Dermis blood vessel endothelial cell (primary cell): ENCODE results near the gene CD300H. TPM values are rescaled to one million over a fixed set of nuclear protein-coding genes. Genes with fewer than 3 reads are reported as not detected.
"Not testable (repeated sequence)": the region's sequence is repeated elsewhere in the genome, so short reads cannot be mapped to it uniquely, and the experiment has no call there.

Experiments
- DNase-seq: peaks from one replicate; pipeline ENCODE4 v3.0.0; 2010
- total RNA-seq: library from RNA; depleted of rRNA; stranded (reverse); fragments of >200 nt; gene quantifications from 2 replicates; pipeline ENCODE4 v1.2.3, GENCODE V29; 2014

Gene CD300H
- total RNA-seq, 1 donor from 2014 or later = not detected

GRCh38 chr17:74584292-74585060 lies 17.2 kb upstream of the CD300H start:
- DNase-seq = no peak

- DNase-seq = no peak
Observed at GRCh38 chr17:74582633-74583032, 15.3 kb upstream of the CD300H start.

DNA sequence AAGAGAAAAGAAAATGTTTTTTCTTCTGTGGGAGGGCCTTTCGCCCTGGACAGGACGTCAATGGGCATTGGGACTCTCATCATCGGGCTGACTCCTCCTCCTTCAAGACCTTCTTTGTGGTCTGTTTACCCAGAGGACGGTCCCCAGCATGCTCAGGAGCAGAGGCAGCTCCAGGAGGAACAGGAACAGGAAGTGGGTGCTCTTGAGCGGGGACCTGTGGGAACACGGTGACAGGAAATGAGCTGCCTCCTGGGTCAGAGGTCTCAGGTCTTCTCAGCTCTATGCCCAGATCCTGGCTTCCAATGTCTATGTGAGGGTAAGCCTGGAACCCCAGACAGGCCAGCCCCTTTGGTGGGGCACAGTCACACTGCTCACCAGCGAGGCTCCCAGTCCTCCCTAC lies 12.6 kb upstream of the CD300H start:
- no peak for DNase-seq

DNA sequence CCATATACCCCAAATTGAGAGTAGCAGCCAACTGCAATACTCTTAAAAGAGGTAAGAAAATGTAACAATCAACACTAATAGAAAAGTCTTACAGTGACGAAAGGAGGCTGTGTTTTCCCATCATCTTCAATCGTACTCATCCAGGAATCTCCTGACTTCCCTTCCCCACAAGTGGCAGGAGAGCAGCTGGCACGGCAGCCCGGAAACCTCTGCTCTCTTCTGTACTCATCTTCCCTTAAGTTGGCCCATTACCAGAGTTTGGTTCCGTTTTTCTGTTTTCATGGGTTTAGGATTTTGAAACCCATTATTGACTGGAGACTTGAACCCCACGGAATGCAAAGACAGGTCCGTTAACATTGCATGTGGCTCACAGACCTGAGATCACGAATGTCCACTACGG lies 11.7 kb upstream of the CD300H start:
- no peak for DNase-seq

GRCh38 chr17:74574489-74575142 lies 7.3 kb upstream of the CD300H start:
- DNase-seq = no peak

DNA sequence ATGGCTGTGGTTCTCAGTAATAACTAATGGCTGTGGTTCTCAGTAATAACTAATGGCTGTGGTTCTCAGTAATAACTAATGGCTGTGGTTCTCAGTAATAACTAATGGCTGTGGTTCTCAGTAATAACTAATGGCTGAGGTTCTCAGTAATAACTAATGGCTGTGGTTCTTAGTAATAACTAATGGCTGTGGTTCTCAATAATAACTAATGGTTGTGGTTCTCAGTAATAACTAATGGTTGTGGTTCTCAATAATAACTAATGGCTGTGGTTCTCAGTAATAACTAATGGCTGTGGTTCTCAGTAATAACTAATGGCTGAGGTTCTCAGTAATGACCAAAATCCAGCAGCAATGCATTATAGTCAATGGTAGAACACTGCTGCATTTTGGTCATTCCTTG lies 6.3 kb upstream of the CD300H start:
- not testable (repeated sequence) for DNase-seq

DNA sequence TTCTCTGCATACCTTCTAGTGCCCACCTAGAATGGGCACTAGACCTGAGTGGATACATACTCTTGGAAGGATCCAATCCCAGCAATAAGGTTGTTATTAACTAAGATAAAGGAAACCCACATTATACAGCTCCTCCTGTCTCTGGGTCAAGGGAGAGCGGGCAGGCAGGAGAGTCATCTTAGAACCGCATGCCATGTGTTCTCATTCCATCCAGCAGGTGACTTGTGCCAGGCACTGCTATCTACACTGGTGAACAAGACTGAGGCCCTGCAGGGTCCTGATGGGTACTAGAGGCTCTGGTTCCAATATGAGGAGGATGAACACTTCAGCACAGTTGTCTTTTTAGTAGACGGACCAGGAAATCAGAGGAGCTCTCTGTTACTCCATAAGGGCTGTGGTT lies 5.9 kb upstream of the CD300H start:
- no peak for DNase-seq

GRCh38 chr17:74571621-74572270 lies 4.4 kb upstream of the CD300H start:
- no peak for DNase-seq

DNA sequence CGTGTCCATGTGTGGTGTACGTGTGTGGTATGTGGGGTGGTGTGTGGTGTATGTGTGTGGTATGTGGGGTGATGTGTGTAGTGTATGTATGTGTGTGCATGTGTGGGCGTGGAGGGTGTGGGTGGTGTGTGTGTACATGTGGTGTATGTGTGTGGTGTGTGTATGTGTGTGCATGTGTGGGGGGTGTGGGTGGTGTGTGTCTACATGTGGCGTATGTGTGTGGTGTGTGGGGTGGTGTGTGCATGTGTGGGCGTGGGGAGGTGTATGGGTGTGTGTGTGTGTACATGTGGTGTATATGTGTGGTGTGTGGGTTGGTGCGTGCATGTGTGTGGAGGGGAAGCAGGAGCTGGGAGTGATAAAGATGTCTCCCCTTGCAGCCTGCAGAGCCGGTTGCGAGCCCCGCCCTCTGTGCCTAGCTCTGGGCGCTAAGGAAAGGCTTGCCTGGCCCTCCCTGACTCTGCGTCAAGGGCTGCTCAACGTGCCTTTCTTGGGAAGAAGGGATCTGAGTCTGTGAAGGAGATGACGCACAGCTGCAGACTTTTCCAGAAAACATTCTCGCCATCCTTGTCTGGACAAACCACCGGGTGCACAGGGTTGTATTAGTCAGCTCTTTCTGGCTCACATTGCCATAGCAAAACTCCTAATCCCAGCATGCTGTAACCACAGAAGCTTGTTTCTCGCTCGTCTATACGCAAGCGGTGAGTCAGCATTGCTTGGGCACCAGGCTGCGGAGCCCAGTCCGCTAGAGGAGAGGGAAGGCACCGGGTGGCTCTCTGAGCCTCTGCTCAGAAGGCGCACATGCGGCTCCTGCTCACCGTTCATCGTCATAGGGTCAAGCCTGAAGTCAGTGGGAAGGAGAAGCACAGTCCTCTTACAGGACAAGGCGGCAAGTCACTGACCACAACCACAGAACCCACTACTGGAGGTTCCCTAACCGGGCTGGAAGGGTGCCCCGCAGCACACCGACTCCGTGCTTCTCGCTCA lies 2.0 kb upstream of the CD300H start:
- DNase-seq = no peak

DNA sequence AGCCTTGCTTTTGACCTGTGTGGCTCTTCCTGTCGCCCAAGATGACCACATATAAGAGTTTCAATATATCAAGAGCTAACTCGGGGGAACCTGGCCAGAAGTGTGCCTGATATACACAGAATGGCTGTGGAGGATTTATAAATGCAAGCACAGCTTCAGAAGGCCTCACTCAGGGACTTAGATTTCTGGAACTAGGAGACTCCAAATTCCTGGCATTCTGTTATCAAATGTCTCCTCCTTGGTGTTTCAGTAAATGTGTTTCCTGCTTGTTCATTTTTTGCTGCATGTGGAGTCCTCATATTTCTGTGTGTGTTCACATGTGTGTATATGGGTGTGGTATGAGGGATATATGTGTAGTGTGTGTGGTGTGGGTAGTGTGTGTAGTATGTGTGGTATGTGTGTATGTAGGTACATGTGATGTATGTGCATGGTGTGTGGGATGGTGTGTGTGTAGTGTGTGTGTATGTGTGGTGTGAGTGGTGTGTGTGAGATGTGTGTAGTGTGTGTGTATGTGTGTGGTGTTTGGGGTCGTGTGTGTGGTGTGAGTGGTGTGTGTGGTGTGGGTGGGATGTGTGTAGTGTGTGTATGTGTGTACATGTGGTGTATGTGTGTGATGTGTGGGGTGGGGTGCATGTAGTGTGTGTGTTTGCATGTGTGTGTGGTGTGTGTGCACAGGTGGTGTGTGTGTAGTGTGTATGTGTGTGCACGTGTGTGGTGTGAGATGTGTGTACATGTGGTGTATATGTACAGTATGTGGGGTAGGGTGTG lies 981 bp upstream of the CD300H start:
- DNase-seq = no peak

GRCh38 chr17:74566132-74566753 lies 1.1 kb downstream of the CD300H start:
- DNase-seq = peak; percentile 42

DNA sequence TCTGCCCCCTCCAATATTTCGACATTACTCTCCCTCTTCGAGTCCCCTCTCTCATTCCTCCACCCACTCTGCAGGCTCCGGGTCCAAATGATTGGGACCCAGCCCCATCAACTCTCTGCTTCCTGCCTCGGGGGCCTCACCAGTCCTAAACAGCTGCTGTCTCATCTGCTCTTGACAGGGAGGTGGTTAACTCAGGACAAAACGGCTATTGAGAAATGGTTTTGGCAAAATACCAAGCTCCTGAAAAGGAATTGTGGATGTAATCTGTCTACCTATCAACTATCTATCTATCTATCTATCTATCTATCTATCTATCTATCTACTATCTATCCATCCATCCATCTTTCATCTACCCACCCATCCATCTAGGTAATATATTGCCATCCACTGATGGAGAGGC lies 2.2 kb downstream of the CD300H start:
- no peak for DNase-seq

DNA sequence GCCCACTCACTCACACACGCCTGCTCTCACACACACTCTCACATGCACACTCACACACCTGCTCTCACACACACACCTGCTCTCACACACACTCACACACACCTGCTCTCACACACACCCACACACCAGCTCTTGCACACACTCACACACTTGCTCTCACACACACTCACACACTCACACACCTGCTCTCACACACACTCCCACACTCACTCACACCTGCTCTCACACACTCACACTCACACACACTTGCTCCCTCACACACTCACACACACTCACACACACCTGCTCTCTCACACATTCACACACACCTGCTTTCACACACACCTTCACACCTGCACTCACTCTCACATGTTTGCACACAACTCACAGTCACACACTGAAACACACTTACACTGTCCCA lies 4.0 kb downstream of the CD300H start:
- no peak for DNase-seq

DNA sequence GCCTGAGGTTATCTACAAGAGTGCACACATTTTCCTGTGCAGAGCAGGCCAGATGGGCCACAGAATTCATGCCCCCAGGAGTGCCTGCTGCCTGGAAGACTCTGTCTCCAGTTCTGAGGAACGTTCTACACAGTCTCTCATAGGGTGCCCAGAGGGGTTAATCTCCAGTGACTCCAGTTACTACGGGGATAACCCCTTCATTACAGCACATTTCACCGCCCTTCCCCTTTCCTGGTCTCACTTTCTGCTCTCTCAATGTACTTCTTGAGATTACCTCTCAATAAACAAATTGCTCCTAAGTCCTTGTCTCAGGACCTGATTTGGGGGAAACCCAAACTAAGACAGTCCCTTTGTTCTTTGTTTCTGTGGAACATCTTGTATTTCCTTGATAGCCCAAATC lies 5.7 kb downstream of the CD300H start:
- no peak for DNase-seq

DNA sequence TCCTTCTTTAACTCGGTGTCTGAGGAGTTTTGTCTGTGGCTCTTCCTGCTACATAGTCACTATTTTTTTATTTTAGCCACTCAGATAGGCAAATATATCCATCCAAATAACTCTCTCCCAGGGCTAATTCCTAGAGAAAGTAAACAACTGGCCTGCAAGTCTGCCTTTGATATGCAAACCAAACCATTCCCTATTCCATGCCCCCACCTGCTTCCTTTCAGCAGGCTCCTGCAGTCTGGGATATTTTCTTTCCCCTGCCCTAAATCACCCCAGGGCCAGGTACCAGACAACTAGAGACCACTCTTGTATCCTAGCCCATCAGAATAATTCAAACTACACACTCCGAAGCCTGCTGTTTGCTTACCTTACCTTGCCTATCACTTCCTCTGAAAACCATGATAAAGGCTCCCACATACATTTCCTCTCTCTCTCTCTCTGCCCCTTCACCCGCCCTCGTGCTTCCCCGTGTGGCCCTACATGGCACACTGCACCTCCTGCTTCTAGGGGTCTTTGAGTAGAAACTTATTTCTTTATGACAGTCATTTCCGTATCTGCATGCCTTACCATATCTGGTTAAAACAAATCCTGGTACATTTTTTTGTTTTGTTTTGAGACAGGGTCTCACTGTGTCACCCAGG lies 8.3 kb downstream of the CD300H start:
- no peak for DNase-seq

GRCh38 chr17:74558402-74558801 lies 8.9 kb downstream of the CD300H start:
- not testable (repeated sequence) for DNase-seq

DNA sequence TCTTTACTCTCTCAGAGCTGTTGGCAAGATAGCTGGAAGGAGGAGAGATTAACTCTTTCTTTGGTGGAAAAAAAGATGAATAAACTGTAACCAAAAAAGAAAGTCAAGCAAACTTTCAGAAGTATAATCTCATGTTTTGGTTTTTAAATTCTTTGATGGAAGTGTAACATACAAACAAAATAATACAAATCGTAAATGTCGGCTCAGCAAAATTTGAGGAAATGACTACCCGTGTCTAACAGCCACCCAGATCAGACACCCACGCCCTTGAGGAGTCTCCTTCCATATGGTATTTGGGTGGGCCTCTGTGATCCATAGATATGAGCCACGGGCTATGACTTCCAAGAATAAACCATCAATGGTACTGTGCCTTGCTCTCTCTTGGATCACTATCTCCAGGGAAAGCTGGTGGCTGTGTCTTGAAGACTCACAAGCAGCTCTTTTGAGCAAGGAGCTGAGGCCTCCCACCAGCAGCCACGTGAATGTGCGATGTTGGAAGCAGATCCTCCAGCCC lies 11.8 kb downstream of the CD300H start:
- no peak for DNase-seq

DNA sequence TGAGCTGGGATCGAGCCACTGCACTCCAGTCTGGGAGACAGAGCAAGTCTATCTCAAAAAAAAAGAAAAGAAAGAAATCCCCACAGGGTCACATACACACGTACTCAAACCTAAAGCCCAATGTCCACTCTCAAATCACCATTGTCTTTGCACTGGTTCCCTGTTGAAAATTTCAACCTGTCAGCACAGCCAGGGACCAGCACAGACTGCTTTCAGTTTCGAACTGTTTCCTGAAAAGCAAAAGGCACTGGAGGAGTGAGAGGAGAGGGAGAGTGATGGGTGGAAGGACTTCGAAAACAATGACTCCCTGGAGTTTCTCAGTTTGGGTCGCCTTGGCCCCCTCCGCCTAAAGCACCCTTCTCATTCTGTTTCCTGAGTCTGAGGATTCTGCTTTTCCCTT lies 12.4 kb downstream of the CD300H start:
- no peak for DNase-seq

DNA sequence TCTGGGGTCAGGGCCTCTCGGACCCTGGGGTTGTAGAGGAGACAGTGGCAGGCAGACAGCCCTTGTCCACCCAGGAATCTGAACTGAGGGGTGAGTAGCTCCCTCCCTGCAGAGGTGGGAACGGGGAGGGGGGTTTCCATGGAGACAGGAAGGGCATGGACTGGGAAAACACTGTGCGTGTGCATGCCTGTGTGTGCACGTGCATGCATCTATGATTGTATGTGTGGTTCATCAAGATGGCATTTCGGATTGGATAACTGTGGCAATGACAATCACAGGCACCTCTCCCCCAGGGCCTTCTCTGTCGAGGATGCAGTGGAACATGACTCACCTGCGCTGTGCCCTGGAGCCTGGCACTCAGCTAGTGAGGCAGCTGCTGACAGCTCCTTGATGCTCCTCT lies 15.3 kb downstream of the CD300H start:
- no peak for DNase-seq

- no peak for DNase-seq
Observed at GRCh38 chr17:74550602-74551001, 16.7 kb downstream of the CD300H start.

GRCh38 chr17:74549343-74549742 lies 18.0 kb downstream of the CD300H start:
- DNase-seq = no peak
